Measurements from ENCODE around the gene SUMO4. TPM values are rescaled to one million over a fixed set of nuclear protein-coding genes. Genes with fewer than 3 reads are reported as not detected.
A peak's percentile ranks its signal among the peaks of the same experiment; 100 is the strongest.

The SUMO4 gene
- total RNA-seq, 1 donor from 2014 or later: 2.8 TPM

DNA sequence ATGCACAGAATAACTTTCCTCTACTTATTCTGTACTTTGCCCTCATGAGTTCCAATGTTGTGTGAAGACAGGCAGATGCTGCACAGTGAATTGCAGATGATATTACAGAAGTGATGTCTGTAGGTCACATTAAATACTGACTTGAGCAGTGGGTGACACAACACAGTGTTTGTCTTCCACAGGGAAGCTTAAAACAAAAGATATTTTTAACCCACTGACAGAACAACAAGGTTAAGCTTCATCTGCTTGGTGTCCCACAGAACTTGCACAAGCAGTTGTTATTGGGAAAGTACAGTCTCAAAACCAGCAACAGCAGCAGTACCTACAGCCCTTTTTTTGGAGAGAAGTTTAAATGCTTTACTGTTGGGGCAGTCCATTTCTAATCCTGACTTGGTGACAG is 10.5 kb downstream of the SUMO4 start:
- Mint-ChIP-seq H3K27ac (no peak overlapping the region), H3K9me3 (no peaks in the 10 kb centered on the region), H3K4me3 (no peak overlapping the region), H3K4me1 (ENCODE audit: unreplicated experiment) (peaks cover 3% of the 10 kb centered on the region), H3K36me3 (peaks cover 26% of the 10 kb centered on the region), H3K27me3 (no peaks in the 10 kb centered on the region)
- no peak for TF ChIP-seq CTCF (conservative IDR thresholded peaks at IDR 0.05)
- DNase-seq (ENCODE audit: extremely low spot score, unreplicated experiment): no peak

DNA sequence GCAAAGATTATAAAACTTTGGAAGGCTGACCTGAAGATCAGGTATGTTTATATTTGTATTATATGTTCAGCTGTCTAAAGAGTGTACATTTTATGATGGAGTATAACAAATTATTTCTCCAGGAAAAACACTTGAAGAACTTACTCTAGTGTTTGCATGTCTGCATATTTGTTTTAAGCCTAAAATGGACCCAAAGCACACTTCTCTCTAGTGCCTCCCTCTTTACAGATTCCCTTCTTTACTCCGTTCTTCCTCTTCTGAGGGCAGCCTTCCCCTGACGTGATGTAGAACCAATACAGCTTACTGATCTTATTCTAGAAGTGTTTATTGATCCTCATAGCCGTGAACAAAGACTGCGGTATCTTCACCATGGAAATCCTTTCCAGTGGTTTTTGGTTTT is 13.9 kb downstream of the SUMO4 start:
- H3K36me3 Mint-ChIP-seq: peaks cover 20% of the 10 kb centered on the region
- no peaks in the 10 kb centered on the region for H3K4me1 Mint-ChIP-seq (ENCODE audit: unreplicated experiment)
- peak overlapping the region; percentile 13 for H3K4me3 Mint-ChIP-seq
- H3K27ac Mint-ChIP-seq: no peak overlapping the region
- no peak for DNase-seq (ENCODE audit: extremely low spot score, unreplicated experiment)
- H3K27me3 Mint-ChIP-seq: no peaks in the 10 kb centered on the region
- no peaks in the 10 kb centered on the region for H3K9me3 Mint-ChIP-seq
- TF ChIP-seq CTCF (conservative IDR thresholded peaks at IDR 0.05): no peak

DNA sequence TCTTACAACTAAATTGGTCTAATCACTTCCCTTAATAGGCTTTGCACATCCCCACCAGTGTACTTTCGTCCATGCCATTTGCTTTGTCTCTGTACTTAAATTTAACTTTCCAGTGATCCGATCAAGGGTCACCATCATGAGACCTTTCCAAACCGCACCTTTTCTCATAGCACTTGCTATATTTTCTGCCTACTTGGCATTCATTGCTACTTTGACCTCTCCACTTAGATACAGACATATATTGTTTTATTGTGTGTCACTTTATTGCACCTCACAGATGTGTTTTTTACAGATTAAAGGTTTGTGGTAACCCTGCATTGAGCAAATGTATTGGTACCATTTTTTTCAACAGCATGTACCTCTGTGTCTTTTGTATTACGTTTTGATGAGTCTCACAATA is 14.8 kb downstream of the SUMO4 start:
- Mint-ChIP-seq H3K27ac (no peak overlapping the region), H3K4me1 (ENCODE audit: unreplicated experiment) (no peaks in the 10 kb centered on the region), H3K36me3 (peaks cover 20% of the 10 kb centered on the region), H3K4me3 (no peak overlapping the region), H3K9me3 (no peaks in the 10 kb centered on the region), H3K27me3 (no peaks in the 10 kb centered on the region)
- DNase-seq (ENCODE audit: extremely low spot score, unreplicated experiment): no peak
- TF ChIP-seq CTCF (conservative IDR thresholded peaks at IDR 0.05): no peak

- no peak overlapping the region for H3K27ac Mint-ChIP-seq
- peaks cover 3% of the 10 kb centered on the region for H3K36me3 Mint-ChIP-seq
- H3K9me3 Mint-ChIP-seq: no peaks in the 10 kb centered on the region
- no peak for TF ChIP-seq CTCF (conservative IDR thresholded peaks at IDR 0.05)
- no peak overlapping the region for H3K4me3 Mint-ChIP-seq
- no peak for DNase-seq (ENCODE audit: extremely low spot score, unreplicated experiment)
- H3K4me1 Mint-ChIP-seq (ENCODE audit: unreplicated experiment): peaks cover 13% of the 10 kb centered on the region
- no peaks in the 10 kb centered on the region for H3K27me3 Mint-ChIP-seq
Measured at GRCh38 chr6:149419696-149420404, 19.8 kb downstream of the SUMO4 start.

DNA sequence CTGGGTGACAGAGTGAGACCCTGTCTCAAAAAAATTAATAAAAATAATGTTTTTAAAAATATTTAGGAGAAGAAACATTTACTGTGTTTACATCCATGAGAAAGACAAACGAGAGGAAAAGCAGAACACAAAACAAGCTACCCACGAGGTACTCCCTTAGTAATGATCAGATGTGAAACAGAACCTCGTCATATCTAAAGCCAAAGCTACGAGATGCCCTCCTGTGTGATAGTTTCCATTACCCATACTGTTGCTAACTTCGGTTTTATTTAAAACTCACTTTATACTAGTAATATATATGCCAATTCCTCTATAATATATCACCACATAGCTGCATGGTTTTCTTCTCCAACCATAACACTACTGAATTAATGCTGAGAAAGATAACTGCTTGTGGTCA is 21.1 kb downstream of the SUMO4 start:
- H3K27me3 Mint-ChIP-seq: no peaks in the 10 kb centered on the region
- H3K9me3 Mint-ChIP-seq: no peaks in the 10 kb centered on the region
- H3K27ac Mint-ChIP-seq: no peak overlapping the region
- DNase-seq (ENCODE audit: extremely low spot score, unreplicated experiment): no peak
- H3K36me3 Mint-ChIP-seq: no peaks in the 10 kb centered on the region
- TF ChIP-seq CTCF (conservative IDR thresholded peaks at IDR 0.05): no peak
- peaks cover 13% of the 10 kb centered on the region for H3K4me1 Mint-ChIP-seq (ENCODE audit: unreplicated experiment)
- H3K4me3 Mint-ChIP-seq: no peak overlapping the region

Measured in type B pancreatic cell (in vitro differentiated cells).